Measurements from ENCODE around the gene KIF25. TPM values are rescaled to one million over a fixed set of nuclear protein-coding genes. Genes with fewer than 3 reads are reported as not detected.

Gene KIF25
- total RNA-seq, 1 experiment from 2014 or later = 0.28 TPM

GRCh38 chr6:168054765-168055560 lies 57.5 kb downstream of the KIF25 start:
- Mint-ChIP-seq H3K4me3 (no peak overlapping the region), H3K36me3 (no peaks in the 10 kb centered on the region), H3K27me3 (ENCODE audit: low read depth) (no peaks in the 10 kb centered on the region), H3K9me3 (no peaks in the 10 kb centered on the region), H3K4me1 (no peaks in the 10 kb centered on the region), H3K27ac (no peak overlapping the region; the same call in 1 of the 2 replicates)
- DNase-seq (ENCODE audit: low spot score) (no peak), ATAC-seq (no peak)
- POLR2A ChIA-PET = no interaction called here
- CTCF ChIA-PET = no interaction called here
- no peak for TF ChIP-seq CBFB (CRISPR knock-in tag; IDR thresholded peaks at IDR 0.05; ENCODE audit: low read depth)
- TF ChIP-seq SMAD4 (CRISPR knock-in tag; IDR thresholded peaks at IDR 0.05) = no peak
- no peak for TF ChIP-seq TEAD1 (CRISPR knock-in tag; IDR thresholded peaks at IDR 0.05)
- no peak for TF ChIP-seq ZNF532 (CRISPR knock-in tag; IDR thresholded peaks at IDR 0.05; ENCODE audit: borderline replicate concordance)
- TF ChIP-seq EMX1 (CRISPR knock-in tag; IDR thresholded peaks at IDR 0.05) = no peak
- TF ChIP-seq ZNF423 (CRISPR knock-in tag; IDR thresholded peaks at IDR 0.05) = no peak
- TF ChIP-seq MLX (CRISPR knock-in tag; IDR thresholded peaks at IDR 0.05) = no peak
- TF ChIP-seq, protein P1, sequence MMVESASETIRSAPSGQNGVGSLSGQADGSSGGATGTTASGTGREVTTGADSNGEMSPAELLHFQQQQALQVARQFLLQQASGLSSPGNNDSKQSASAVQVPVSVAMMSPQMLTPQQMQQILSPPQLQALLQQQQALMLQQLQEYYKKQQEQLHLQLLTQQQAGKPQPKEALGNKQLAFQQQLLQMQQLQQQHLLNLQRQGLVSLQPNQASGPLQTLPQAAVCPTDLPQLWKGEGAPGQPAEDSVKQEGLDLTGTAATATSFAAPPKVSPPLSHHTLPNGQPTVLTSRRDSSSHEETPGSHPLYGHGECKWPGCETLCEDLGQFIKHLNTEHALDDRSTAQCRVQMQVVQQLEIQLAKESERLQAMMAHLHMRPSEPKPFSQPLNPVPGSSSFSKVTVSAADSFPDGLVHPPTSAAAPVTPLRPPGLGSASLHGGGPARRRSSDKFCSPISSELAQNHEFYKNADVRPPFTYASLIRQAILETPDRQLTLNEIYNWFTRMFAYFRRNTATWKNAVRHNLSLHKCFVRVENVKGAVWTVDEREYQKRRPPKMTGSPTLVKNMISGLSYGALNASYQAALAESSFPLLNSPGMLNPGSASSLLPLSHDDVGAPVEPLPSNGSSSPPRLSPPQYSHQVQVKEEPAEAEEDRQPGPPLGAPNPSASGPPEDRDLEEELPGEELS (CRISPR knock-in tag; IDR thresholded peaks at IDR 0.05) = no peak
- no peak for TF ChIP-seq ZNF121 (CRISPR knock-in tag; IDR thresholded peaks at IDR 0.05)
- TF ChIP-seq STAT6 (CRISPR knock-in tag; conservative IDR thresholded peaks at IDR 0.05; ENCODE audit: low read depth) = no peak
- TF ChIP-seq, protein P2, sequence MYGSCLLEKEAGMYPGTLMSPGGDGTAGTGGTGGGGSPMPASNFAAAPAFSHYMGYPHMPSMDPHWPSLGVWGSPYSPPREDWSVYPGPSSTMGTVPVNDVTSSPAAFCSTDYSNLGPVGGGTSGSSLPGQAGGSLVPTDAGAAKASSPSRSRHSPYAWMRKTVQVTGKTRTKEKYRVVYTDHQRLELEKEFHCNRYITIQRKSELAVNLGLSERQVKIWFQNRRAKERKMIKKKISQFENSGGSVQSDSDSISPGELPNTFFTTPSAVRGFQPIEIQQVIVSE (CRISPR knock-in tag; IDR thresholded peaks at IDR 0.05; ENCODE audit: borderline replicate concordance) = no peak
- TF ChIP-seq ZNF317 (CRISPR knock-in tag; IDR thresholded peaks at IDR 0.05; ENCODE audit: borderline replicate concordance, low read depth) = no peak
- TF ChIP-seq ZNF232 (CRISPR knock-in tag; IDR thresholded peaks at IDR 0.05) = no peak
- TF ChIP-seq USF2 (CRISPR knock-in tag; IDR thresholded peaks at IDR 0.05) = no peak
- TF ChIP-seq, protein P3, sequence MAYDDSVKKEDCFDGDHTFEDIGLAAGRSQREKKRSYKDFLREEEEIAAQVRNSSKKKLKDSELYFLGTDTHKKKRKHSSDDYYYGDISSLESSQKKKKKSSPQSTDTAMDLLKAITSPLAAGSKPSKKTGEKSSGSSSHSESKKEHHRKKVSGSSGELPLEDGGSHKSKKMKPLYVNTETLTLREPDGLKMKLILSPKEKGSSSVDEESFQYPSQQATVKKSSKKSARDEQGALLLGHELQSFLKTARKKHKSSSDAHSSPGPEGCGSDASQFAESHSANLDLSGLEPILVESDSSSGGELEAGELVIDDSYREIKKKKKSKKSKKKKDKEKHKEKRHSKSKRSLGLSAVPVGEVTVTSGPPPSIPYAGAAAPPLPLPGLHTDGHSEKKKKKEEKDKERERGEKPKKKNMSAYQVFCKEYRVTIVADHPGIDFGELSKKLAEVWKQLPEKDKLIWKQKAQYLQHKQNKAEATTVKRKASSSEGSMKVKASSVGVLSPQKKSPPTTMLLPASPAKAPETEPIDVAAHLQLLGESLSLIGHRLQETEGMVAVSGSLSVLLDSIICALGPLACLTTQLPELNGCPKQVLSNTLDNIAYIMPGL (CRISPR knock-in tag; IDR thresholded peaks at IDR 0.05) = no peak
- TF ChIP-seq USF1 (CRISPR knock-in tag; IDR thresholded peaks at IDR 0.05) = no peak
- no peak for TF ChIP-seq IRF1 (CRISPR knock-in tag; IDR thresholded peaks at IDR 0.05)
- TF ChIP-seq TEAD4 (CRISPR knock-in tag; IDR thresholded peaks at IDR 0.05) = no peak

Data from WTC11 (cell line).